ENCODE data around the gene GNGT2. TPM values are rescaled to one million over a fixed set of nuclear protein-coding genes. Genes with fewer than 3 reads are reported as not detected.

GNGT2 gene
- total RNA-seq, 4 donors from 2014 or later = 4.2 TPM; not detected in 3

DNA sequence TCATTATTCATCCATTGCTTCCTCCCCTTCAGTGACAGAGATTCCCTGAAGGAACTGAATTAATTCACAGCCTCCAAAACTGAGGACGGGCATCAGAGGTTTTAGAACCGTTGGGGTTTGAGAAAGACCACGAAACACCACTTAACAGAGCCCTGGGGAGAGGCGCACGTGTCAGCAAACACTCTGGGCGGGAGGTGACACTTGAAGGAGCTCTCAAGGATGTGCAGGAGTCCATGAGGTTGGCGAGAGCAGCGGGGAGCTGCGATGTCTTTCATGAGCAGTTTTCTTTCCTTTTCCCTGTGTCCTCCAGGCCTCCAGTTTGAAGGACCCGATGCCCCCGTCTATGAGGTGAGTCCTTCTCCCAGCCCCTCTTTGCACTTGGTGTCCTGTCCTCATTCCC is 54.1 kb downstream of the GNGT2 start:
- TF ChIP-seq, protein P1, sequence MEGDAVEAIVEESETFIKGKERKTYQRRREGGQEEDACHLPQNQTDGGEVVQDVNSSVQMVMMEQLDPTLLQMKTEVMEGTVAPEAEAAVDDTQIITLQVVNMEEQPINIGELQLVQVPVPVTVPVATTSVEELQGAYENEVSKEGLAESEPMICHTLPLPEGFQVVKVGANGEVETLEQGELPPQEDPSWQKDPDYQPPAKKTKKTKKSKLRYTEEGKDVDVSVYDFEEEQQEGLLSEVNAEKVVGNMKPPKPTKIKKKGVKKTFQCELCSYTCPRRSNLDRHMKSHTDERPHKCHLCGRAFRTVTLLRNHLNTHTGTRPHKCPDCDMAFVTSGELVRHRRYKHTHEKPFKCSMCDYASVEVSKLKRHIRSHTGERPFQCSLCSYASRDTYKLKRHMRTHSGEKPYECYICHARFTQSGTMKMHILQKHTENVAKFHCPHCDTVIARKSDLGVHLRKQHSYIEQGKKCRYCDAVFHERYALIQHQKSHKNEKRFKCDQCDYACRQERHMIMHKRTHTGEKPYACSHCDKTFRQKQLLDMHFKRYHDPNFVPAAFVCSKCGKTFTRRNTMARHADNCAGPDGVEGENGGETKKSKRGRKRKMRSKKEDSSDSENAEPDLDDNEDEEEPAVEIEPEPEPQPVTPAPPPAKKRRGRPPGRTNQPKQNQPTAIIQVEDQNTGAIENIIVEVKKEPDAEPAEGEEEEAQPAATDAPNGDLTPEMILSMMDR (IDR thresholded peaks at IDR 0.05; ENCODE audit: low read depth) = no peak

Other genes with a start within 250 kb of the GNGT2 start
- gene GIP, start 242.0 kb downstream of the GNGT2 start, total RNA-seq = not detected
- 1 to 10 TPM in 1 of 4 donors, under 1 TPM in 1, not detected in 2; 0.19 to 4.4 TPM for gene IGF2BP1, start 213.2 kb downstream of the GNGT2 start, total RNA-seq
- not detected for gene B4GALNT2, start 77.8 kb downstream of the GNGT2 start, total RNA-seq
- 1 to 10 TPM in 3 of 4 donors, under 1 TPM in 1; 0.82 to 8.5 (median 4.4) TPM for gene ABI3, start 133 bp upstream of the GNGT2 start, total RNA-seq
- gene PHOSPHO1, start 20.2 kb upstream of the GNGT2 start, total RNA-seq = not detected
- gene ZNF652, start 151.7 kb upstream of the GNGT2 start, total RNA-seq = 10 to 100 TPM; 32.1 to 52.0 (median 34.5) TPM
- 100 to 1,000 TPM in 1 of 4 donors, 10 to 100 TPM in 3; 68.0 to 100 (median 85.1) TPM for gene PHB1, start 204.3 kb upstream of the GNGT2 start, total RNA-seq